Cortex of kidney (tissue), 1 donor: ENCODE results near the gene LTBP3.
"Not testable (repeated sequence)": the region's sequence is repeated elsewhere in the genome, so short reads cannot be mapped to it uniquely, and the experiment has no call there.

Source experiments
- DNase-seq: peaks from one replicate; lab custom pipeline; 2025; lab: John Stamatoyannopoulos, UW

Gene LTBP3

GRCh38 chr11:65571940-65572339, 13.8 kb upstream of the LTBP3 start:
- DNase-seq = no peak

- DNase-seq = no peak
Measured at GRCh38 chr11:65571420-65571819, 13.3 kb upstream of the LTBP3 start.

GRCh38 chr11:65569973-65570918, 12.1 kb upstream of the LTBP3 start, which contains the start of gene ZNRD2:
Gene ZNRD2, plus strand, starts transcription at chr11:65570477. Its CDS starts 15 bp downstream, at chr11:65570492.
- no peak for DNase-seq

- DNase-seq = no peak
Measured at GRCh38 chr11:65569164-65569972, 11.2 kb upstream of the LTBP3 start.

GRCh38 chr11:65565624-65566453, 7.7 kb upstream of the LTBP3 start:
- no peak for DNase-seq

- not testable (repeated sequence) for DNase-seq
Measured at GRCh38 chr11:65564879-65565559, 6.9 kb upstream of the LTBP3 start.

GRCh38 chr11:65563601-65564000, 5.4 kb upstream of the LTBP3 start:
- DNase-seq = no peak

GRCh38 chr11:65562788-65563187, 4.6 kb upstream of the LTBP3 start:
- no peak for DNase-seq

GRCh38 chr11:65562020-65562419, 3.9 kb upstream of the LTBP3 start:
- no peak for DNase-seq

GRCh38 chr11:65560555-65561418, 2.6 kb upstream of the LTBP3 start:
- DNase-seq = no peak

- no peak for DNase-seq
Measured at GRCh38 chr11:65559951-65560537, 1.9 kb upstream of the LTBP3 start.

GRCh38 chr11:65559535-65559934, 1.4 kb upstream of the LTBP3 start:
- DNase-seq = no peak

- DNase-seq = no peak
Measured at GRCh38 chr11:65558930-65559509, 861 bp upstream of the LTBP3 start.

GRCh38 chr11:65557280-65558001, 718 bp downstream of the LTBP3 start:
- DNase-seq = no peak

GRCh38 chr11:65556470-65557279, 1.5 kb downstream of the LTBP3 start:
- no peak for DNase-seq

GRCh38 chr11:65555693-65556231, 2.4 kb downstream of the LTBP3 start:
- no peak for DNase-seq

- DNase-seq = no peak
Measured at GRCh38 chr11:65554842-65555430, 3.2 kb downstream of the LTBP3 start.
